B cell (primary cell): ENCODE results near the gene CADPS. TPM values are rescaled to one million over a fixed set of nuclear protein-coding genes. Genes with fewer than 3 reads are reported as not detected.

Experiments used
- ATAC-seq: fragments of 200-7000 bp; cut with Tn5 transposase; one replicate; pipeline ENCODE4 v1.10.0; 2021; ENCODE audit warnings: low read depth, mild to moderate bottlenecking, moderate number of reproducible peaks, moderate library complexity
- CTCF ChIA-PET: fragments of 350-600 bp; sonication (Branson Sonifier 250); formaldehyde crosslinking; loops from one replicate; lab custom pipeline; 2021; ENCODE audit warnings: antibody characterized with exemption, inconsistent platforms; lab: Charles Lee
- POLR2A ChIA-PET: fragments of 350-600 bp; sonication (Branson Sonifier 250); formaldehyde crosslinking; loops from one replicate; lab custom pipeline; 2021; ENCODE audit warnings: antibody characterized with exemption; lab: Charles Lee
- DNase-seq: peaks from one replicate; pipeline ENCODE4 v3.0.0; 2013
- H2AFZ ChIP-seq: 2 replicates; pipeline ENCODE4 v1.6.1; 2012; ENCODE audit warnings: mild to moderate bottlenecking, low read depth, low read length; ENCODE audit not compliant: insufficient read depth, poor library complexity, severe bottlenecking
- H3K27ac ChIP-seq, 2 donors: 1 replicate in 1 of 2; 2 replicates in 1 of 2; pipeline ENCODE4 v1.5.1; 2012 to 2013; ENCODE audit warnings: low read length in 2 of 2, mild to moderate bottlenecking in 2 of 2, moderate library complexity in 1 of 2
- H3K27me3 ChIP-seq, 4 experiments: fragments of 200-600 bp in 1 of 4; sonication (generic) in 1 of 4; replicated peaks in 1 of 4; 1 replicate in 2 of 4; 2 replicates in 2 of 4; pipeline versions ENCODE4 v1.6.1 to v1.7.0; 2013 to 2016; ENCODE audit warnings: low read length in 3 of 4, mild to moderate bottlenecking in 2 of 4, mixed read lengths in 1 of 4, moderate library complexity in 1 of 4; ENCODE audit not compliant: insufficient read depth in 4 of 4, control insufficient read depth in 3 of 4; ENCODE audit errors: control extremely low read depth in 1 of 4
- H3K36me3 ChIP-seq, 2 experiments: replicated peaks in 1 of 2; 1 replicate in 1 of 2; 2 replicates in 1 of 2; pipeline versions ENCODE4 v1.6.1 to v1.7.1; 2013; ENCODE audit warnings: low read length in 1 of 2; ENCODE audit not compliant: insufficient read depth in 2 of 2, control insufficient read depth in 1 of 2; ENCODE audit errors: control extremely low read depth in 1 of 2, extremely low read depth in 1 of 2
- H3K4me1 ChIP-seq, 2 donors: fragments of 200-600 bp in 1 of 2; sonication (generic) in 1 of 2; 1 replicate in 1 of 2; 2 replicates in 1 of 2; pipeline versions ENCODE4 v1.5.1 to v1.6.1; 2013 to 2017; ENCODE audit warnings: low read length in 2 of 2; ENCODE audit not compliant: control insufficient read depth in 2 of 2, insufficient read depth in 2 of 2
- H3K4me2 ChIP-seq: replicated peaks from 2 replicates; pipeline ENCODE3; 2012; ENCODE audit warnings: mild to moderate bottlenecking, low read depth, low read length; ENCODE audit not compliant: poor library complexity, severe bottlenecking
- H3K4me3 ChIP-seq, 5 experiments: fragments of 200-600 bp in 1 of 5; sonication (generic) in 1 of 5; 1 replicate in 3 of 5; 2 replicates in 2 of 5; pipeline versions ENCODE4 v1.5.1 to v1.7.0; 2011 to 2016; ENCODE audit warnings: low read length in 4 of 5, mild to moderate bottlenecking in 4 of 5, low read depth in 2 of 5, control low read depth in 1 of 5, moderate library complexity in 1 of 5; ENCODE audit not compliant: insufficient read depth in 1 of 5; ENCODE audit errors: control extremely low read depth in 1 of 5, extremely low read depth in 1 of 5
- H3K79me2 ChIP-seq: fragments of 200-600 bp; sonication (generic); one replicate; pipeline ENCODE4 v1.6.0; 2016; ENCODE audit warnings: low read length; ENCODE audit not compliant: control insufficient read depth, insufficient read depth
- H3K9ac ChIP-seq: fragments of 200-600 bp; sonication (generic); 2 replicates; pipeline ENCODE4 v1.6.1; 2017; ENCODE audit warnings: mild to moderate bottlenecking, low read length, moderate library complexity
- H3K9me3 ChIP-seq, 3 donors: one replicate each; pipeline versions ENCODE4 v1.6.1 to v1.7.1; 2013; ENCODE audit warnings: low read length in 2 of 3; ENCODE audit not compliant: control insufficient read depth in 2 of 3, insufficient read depth in 1 of 3; ENCODE audit errors: control extremely low read depth in 1 of 3
- H4K20me1 ChIP-seq: 2 replicates; pipeline ENCODE4 v1.6.0; 2012; ENCODE audit warnings: mild to moderate bottlenecking, low read length; ENCODE audit not compliant: insufficient read depth, control insufficient read depth, poor library complexity, severe bottlenecking
- H3K27ac Mint-ChIP-seq: one replicate; pipeline ENCODE4 v1.8.0; 2021; ENCODE audit warnings: mixed read lengths
- H3K27me3 Mint-ChIP-seq: one replicate; pipeline ENCODE4 v1.8.0; 2021; ENCODE audit warnings: mixed read lengths
- H3K4me1 Mint-ChIP-seq: one replicate; pipeline ENCODE4 v1.8.0; 2021; ENCODE audit warnings: mixed read lengths
- H3K4me3 Mint-ChIP-seq: one replicate; pipeline ENCODE4 v1.8.0; 2021; ENCODE audit warnings: mixed read lengths
- H3K9me3 Mint-ChIP-seq: one replicate; pipeline ENCODE4 v1.8.0; 2022; ENCODE audit warnings: mixed read lengths; ENCODE audit not compliant: insufficient read depth
- CTCF ChIP-seq: fragments of 200-600 bp; IDR thresholded peaks from one replicate; pipeline ENCODE4 v1.8.0; 2022; ENCODE audit warnings: antibody characterized with exemption, mild to moderate bottlenecking
- EZH2 ChIP-seq: IDR thresholded peaks from 2 replicates; pipeline ENCODE4 v1.6.1; 2012; ENCODE audit warnings: borderline replicate concordance, low read depth, mild to moderate bottlenecking, moderate library complexity, low read length; ENCODE audit not compliant: insufficient read depth, poor library complexity, severe bottlenecking
- WGBS: methylation state at CpG from one replicate; pipeline ENCODE4 v1.1.5; 2013; ENCODE audit warnings: missing lambda C conversion rate; ENCODE audit not compliant: insufficient coverage; 5-methylcytosine and 5-hydroxymethylcytosine counted together
- intact Hi-C: fragments of 100-400 bp; cut with micrococcal nuclease; formaldehyde crosslinking; loops from one replicate; pipeline ENCODE4 v1.10.0; 2022
- polyA plus RNA-seq: library from polyadenylated mRNA; depleted of rRNA; stranded (reverse); fragments of >200 nt; gene quantifications from 2 replicates; pipeline ENCODE4 v1.2.3, GENCODE V29; 2012
- total RNA-seq, 2 donors: library from RNA; stranded (reverse); fragments of 120-200 nt in 1 of 2; gene quantifications; 1 replicate in 1 of 2; 2 replicates in 1 of 2; pipeline versions ENCODE4 v1.2.3 to v1.2.4, GENCODE V29; 2013 to 2022

The CADPS gene
- total and polyA plus RNA-seq, 2 donors (not counting 1 experiment from before 2014, with no cell fraction given) = 0.16 to 0.22 TPM

- CTCF ChIA-PET = no interaction called here
- Histone ChIP-seq H3K9me3 (no peaks in the 10 kb centered on the region), H3K79me2 (no peaks in the 10 kb centered on the region), H3K27me3 (no peaks in the 10 kb centered on the region), H3K4me3 (no peak overlapping the region), H3K36me3 (no peaks in the 10 kb centered on the region), H3K27ac (no peak overlapping the region), H3K9ac (no peak overlapping the region), H4K20me1 (no peaks in the 10 kb centered on the region), H3K4me1 (no peaks in the 10 kb centered on the region), H2AFZ (no peak overlapping the region), H3K4me2 (no peak overlapping the region)
- H3K4me1 Mint-ChIP-seq = no peaks in the 10 kb centered on the region
- H3K27me3 Mint-ChIP-seq = no peaks in the 10 kb centered on the region
- ATAC-seq = no peak
- H3K27ac Mint-ChIP-seq = no peak overlapping the region
- DNase-seq = no peak
- H3K4me3 Mint-ChIP-seq = no peak overlapping the region
- TF ChIP-seq CTCF = no peak
- no peak for TF ChIP-seq EZH2
- POLR2A ChIA-PET = no interaction called here
- WGBS = 80% methylated on average over 1 of the region's 4 CpGs
- H3K9me3 Mint-ChIP-seq = peaks cover 2% of the 10 kb centered on the region
- intact Hi-C loops = no loop called here
These were observed 407.1 kb downstream of the CADPS start for GRCh38 chr3:62467966-62468722.

DNA sequence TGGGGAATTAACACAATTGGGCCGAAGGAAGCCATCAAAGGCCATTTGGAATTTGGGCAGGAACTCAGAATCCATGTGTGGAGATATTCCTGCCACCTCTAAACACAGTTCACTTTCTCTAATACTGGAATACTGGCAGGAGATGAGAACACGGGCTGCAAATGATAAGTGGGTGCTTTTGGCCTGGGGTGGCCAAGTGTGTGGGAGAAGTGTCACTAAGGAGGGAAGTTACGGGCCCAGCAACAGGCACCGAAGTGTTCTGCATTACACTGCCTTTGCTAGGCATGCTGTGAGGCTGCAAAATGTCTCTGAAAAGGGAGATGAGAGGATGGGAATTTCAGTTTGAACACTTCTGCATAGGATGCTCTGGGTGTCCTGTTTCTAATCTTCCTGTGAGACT, 412.4 kb downstream of the CADPS start:
- Histone ChIP-seq H3K9ac (no peak overlapping the region), H2AFZ (no peak overlapping the region), H3K36me3 (no peaks in the 10 kb centered on the region), H3K4me2 (no peak overlapping the region), H3K79me2 (no peaks in the 10 kb centered on the region), H3K27ac (no peak overlapping the region), H3K9me3 (no peaks in the 10 kb centered on the region), H4K20me1 (no peaks in the 10 kb centered on the region), H3K4me1 (no peaks in the 10 kb centered on the region), H3K4me3 (no peak overlapping the region), H3K27me3 (no peaks in the 10 kb centered on the region)
- no peak for DNase-seq
- ATAC-seq = no peak
- WGBS = 100% methylated on average over 3 of the region's 4 CpGs
- ChIA-PET POLR2A (no interaction called here), CTCF (no interaction called here)
- H3K27ac Mint-ChIP-seq = no peak overlapping the region
- intact Hi-C loops = no loop called here
- H3K9me3 Mint-ChIP-seq = no peaks in the 10 kb centered on the region
- H3K4me1 Mint-ChIP-seq = no peaks in the 10 kb centered on the region
- H3K4me3 Mint-ChIP-seq = no peak overlapping the region
- peaks cover 3% of the 10 kb centered on the region for H3K27me3 Mint-ChIP-seq
- no peak for TF ChIP-seq CTCF
- no peak for TF ChIP-seq EZH2
